GM06990 (cell line): ENCODE data around the gene SETD7.

Source experiments
- DNase-seq: peaks from one replicate; pipeline ENCODE4 v3.0.0-alpha.2; 2011; ENCODE audit not compliant: insufficient read length; ENCODE audit errors: extremely low read depth
- H3K27me3 ChIP-seq: replicated peaks from 2 replicates; pipeline ENCODE4 v1.6.0; 2011; ENCODE audit warnings: low read length; ENCODE audit not compliant: control insufficient read depth, insufficient read depth
- H3K36me3 ChIP-seq: 2 replicates; pipeline ENCODE4 v1.5.1; 2011; ENCODE audit warnings: low read length; ENCODE audit not compliant: control insufficient read depth, insufficient read depth
- H3K4me3 ChIP-seq: replicated peaks from 2 replicates; pipeline ENCODE4 v1.5.1; 2011; ENCODE audit warnings: low read depth, mild to moderate bottlenecking, control low read depth, low read length
- TF ChIP-seq, protein P1 (sequence below): IDR thresholded peaks from 2 replicates; pipeline ENCODE4 v1.5.1; 2011; ENCODE audit warnings: low read length, control low read depth, mild to moderate bottlenecking, inconsistent platforms; ENCODE audit not compliant: insufficient read depth, poor library complexity, severe bottlenecking

Gene SETD7

DNA sequence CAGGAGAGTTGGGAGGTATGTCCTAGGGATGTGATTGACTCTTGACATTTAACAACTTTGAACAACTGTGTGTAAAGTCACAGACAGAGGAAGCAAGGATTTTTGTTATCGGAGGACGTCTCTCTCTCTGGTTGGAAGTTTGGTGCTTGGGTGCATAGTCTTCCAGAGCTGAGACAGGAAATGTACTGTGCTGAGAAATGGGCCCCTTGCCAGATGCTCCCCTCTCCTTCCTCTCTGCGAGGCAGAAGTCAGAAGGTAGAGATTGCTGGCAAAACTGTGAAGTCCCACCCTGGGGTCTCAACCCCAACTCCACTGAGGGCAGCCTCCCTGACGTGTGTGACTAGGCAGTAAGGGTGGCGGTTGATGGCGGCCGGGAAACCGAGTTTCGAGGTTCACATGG is 49.2 kb downstream of the SETD7 start:
- Histone ChIP-seq H3K36me3 (no peaks in the 10 kb centered on the region), H3K4me3 (no peak overlapping the region), H3K27me3 (no peaks in the 10 kb centered on the region)
- TF ChIP-seq, protein P1, sequence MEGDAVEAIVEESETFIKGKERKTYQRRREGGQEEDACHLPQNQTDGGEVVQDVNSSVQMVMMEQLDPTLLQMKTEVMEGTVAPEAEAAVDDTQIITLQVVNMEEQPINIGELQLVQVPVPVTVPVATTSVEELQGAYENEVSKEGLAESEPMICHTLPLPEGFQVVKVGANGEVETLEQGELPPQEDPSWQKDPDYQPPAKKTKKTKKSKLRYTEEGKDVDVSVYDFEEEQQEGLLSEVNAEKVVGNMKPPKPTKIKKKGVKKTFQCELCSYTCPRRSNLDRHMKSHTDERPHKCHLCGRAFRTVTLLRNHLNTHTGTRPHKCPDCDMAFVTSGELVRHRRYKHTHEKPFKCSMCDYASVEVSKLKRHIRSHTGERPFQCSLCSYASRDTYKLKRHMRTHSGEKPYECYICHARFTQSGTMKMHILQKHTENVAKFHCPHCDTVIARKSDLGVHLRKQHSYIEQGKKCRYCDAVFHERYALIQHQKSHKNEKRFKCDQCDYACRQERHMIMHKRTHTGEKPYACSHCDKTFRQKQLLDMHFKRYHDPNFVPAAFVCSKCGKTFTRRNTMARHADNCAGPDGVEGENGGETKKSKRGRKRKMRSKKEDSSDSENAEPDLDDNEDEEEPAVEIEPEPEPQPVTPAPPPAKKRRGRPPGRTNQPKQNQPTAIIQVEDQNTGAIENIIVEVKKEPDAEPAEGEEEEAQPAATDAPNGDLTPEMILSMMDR = no peak
- DNase-seq = no peak

DNA sequence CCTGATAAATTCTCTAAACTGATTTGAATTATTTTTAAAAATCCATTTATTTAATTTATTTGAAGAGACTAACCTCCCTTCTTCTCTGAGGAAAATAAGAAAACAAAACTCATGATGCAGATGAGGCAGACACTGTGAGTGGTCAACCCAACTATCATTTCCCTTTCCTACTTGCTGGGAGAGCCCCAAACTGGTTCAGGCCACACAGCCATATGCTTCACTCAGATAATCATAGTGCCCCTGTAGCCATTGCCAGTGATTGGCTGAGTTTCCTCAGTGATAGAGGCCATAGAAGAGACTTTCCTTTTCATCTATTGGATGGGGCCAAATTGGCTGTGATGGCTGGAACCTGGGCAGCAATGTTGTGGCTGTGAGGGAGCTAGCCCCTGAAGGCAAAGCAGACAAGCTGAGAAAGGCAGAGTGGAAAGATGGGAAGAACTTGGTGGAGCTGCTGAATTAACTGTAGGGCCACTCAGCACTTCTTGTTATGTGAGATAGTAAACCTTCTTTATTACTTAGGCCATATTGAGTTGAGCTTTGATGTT is 52.3 kb downstream of the SETD7 start:
- DNase-seq = no peak
- TF ChIP-seq, protein P1 = no peak
- H3K36me3 ChIP-seq = no peaks in the 10 kb centered on the region

DNA sequence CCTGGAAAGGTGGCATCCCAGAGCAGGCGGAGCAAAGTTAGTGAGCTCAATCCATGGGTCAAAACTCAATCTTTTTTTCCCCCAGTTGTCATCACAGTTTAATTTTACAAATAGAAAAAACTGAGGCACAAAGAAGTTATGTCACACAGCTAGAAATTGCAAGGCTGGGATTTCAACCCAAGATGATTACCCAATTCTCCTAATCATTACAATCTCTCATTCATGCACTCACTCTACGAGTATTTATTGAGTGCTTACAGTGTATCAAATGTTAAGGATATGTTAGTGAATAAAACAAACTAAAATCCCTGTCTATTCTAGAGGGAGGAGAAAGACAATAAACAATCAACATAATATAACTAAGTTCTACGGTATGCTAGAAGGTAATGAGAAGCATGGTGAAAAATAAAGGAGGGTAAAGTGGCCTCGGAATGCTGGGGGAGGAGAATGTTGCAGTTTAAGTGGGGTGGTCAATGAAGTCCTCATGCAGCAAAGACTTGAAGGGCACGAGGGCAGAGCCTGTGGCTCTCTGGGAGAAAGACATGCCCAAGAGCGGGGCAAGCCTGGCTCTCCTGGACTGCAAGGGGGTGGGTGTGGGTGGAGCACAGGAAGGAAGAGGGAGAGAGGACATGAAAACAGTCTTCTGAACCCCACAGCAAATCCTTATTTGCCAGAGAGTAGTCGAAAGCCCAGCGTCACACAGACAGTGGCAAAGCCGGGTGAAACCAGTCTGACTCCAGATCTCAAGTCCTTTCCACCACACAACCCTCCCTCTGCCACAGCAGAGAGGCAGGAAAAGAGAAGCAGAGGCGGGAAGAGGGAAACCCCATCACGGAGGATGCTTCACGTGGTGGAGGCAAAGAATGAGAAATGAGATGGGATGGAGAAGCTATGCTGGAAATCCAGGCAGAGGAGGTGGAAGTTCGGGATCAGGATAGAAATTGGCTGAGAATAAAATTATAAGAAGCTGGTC is 53.8 kb downstream of the SETD7 start:
- Histone ChIP-seq H3K4me3 (no peak overlapping the region), H3K36me3 (no peaks in the 10 kb centered on the region), H3K27me3 (no peaks in the 10 kb centered on the region)
- DNase-seq = no peak
- TF ChIP-seq, protein P1 = no peak

More for the DNA sequence above, 52.3 kb downstream of the SETD7 start:
- Histone ChIP-seq H3K27me3 (no peaks in the 10 kb centered on the region), H3K4me3 (no peak overlapping the region)

DNA sequence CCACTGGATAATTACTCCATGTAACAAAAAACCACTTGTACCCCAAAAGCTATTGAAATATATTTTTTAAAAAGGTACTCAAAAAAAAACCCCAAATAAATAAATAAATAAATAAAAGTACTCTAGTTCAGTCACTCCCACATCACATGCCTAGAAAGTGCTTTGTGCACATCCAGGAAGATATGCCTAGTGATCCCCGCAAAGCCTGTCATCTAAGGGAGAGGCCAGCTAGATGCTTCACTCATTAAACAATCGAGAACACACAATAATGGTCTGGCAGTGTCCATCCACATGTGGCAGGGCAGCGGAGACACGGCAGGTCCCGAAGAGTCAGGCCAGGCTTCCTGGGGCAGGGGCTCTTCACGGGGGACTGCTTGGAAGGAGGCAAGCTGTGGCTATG is 54.5 kb downstream of the SETD7 start:
- no peaks in the 10 kb centered on the region for H3K27me3 ChIP-seq
- DNase-seq = no peak
- no peaks in the 10 kb centered on the region for H3K36me3 ChIP-seq
- TF ChIP-seq, protein P1 = no peak
- H3K4me3 ChIP-seq = no peak overlapping the region

DNA sequence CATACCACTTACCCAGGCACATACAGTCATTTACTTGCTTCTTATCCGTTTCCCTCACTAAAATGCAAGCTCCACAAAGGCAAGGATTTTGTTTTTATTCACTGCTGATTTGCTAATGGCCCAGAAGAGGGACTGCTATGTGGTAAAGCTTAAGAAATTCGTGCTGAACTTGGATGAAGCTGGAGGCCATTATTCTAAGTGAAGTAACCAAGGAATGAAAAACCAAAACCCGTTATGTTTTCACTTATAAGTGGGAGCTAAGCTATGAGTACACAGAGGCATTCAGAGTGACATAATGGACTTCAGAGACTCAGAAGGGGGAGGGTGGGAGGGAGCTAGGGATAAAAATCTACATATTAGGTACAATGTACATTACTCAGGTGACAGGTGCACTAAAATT is 54.9 kb downstream of the SETD7 start:
- TF ChIP-seq, protein P1 = no peak
- Histone ChIP-seq H3K4me3 (no peak overlapping the region), H3K27me3 (no peaks in the 10 kb centered on the region), H3K36me3 (no peaks in the 10 kb centered on the region)
- no peak for DNase-seq
